Forelimb muscle (tissue), 1 donor: Measurements from ENCODE around the gene SLC6A7. TPM values are rescaled to one million over a fixed set of nuclear protein-coding genes. Genes with fewer than 3 reads are reported as not detected.

Source experiments
- DNase-seq: peaks from one replicate; pipeline ENCODE4 v3.0.0-alpha.2; 2013; ENCODE audit warnings: low read depth
- polyA plus RNA-seq: library from polyadenylated mRNA; unstranded; fragments of 120-200 nt; gene quantifications from one replicate; pipeline ENCODE4 v1.2.1, GENCODE V29; 2013; ENCODE audit not compliant: insufficient read length

Gene SLC6A7
- polyA plus RNA-seq, 1 donor, result 0.30 TPM

DNA sequence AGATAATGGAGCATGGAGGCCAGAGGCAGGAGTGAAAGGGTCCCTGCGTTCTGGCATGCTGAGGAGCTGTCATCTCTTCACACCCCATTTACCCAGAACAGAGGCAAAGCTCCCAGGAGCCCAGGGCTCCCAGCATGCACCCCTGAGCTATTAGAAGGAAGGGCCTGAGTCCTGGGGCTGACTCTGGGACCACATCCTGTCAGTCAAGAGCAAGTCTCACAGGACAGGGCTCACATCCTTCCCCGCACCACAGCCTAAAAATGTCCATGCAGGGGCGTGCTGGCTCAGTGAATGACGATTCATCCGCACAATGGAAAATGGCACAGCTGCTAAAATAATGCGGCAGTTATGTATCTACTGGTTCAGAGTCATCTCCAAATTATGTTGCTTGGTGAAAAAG lies 68.3 kb downstream of the SLC6A7 start:
- DNase-seq, result peak; percentile 29

Other genes starting within 250 kb of the SLC6A7 start
- gene PDE6A, start 245.3 kb upstream of the SLC6A7 start, polyA plus RNA-seq, result 0.06 TPM
- 8.6 TPM for gene SLC26A2, start 229.3 kb upstream of the SLC6A7 start, polyA plus RNA-seq
- gene TIGD6, start 189.4 kb upstream of the SLC6A7 start, polyA plus RNA-seq, result 2.1 TPM
- 17.5 TPM for gene HMGXB3, start 189.3 kb upstream of the SLC6A7 start, polyA plus RNA-seq
- 22.9 TPM for gene CSF1R, start 103.5 kb upstream of the SLC6A7 start, polyA plus RNA-seq
- 115 TPM for gene PDGFRB, start 34.2 kb upstream of the SLC6A7 start, polyA plus RNA-seq
- gene CDX1, start 23.3 kb upstream of the SLC6A7 start, polyA plus RNA-seq, result 0.24 TPM
- gene CAMK2A, start 99.7 kb downstream of the SLC6A7 start, polyA plus RNA-seq, result 96.2 TPM
- gene ARSI, start 112.8 kb downstream of the SLC6A7 start, polyA plus RNA-seq, result 5.7 TPM
- gene TCOF1, start 167.6 kb downstream of the SLC6A7 start, polyA plus RNA-seq, result 16.9 TPM
- gene CD74, start 222.8 kb downstream of the SLC6A7 start, polyA plus RNA-seq, result 75.3 TPM